ENCODE results near the gene ATP6V1E1. TPM values are rescaled to one million over a fixed set of nuclear protein-coding genes. Genes with fewer than 3 reads are reported as not detected.

Gene ATP6V1E1
- total and polyA plus RNA-seq, 11 donors = 126 to 333 (median 222) TPM

DNA sequence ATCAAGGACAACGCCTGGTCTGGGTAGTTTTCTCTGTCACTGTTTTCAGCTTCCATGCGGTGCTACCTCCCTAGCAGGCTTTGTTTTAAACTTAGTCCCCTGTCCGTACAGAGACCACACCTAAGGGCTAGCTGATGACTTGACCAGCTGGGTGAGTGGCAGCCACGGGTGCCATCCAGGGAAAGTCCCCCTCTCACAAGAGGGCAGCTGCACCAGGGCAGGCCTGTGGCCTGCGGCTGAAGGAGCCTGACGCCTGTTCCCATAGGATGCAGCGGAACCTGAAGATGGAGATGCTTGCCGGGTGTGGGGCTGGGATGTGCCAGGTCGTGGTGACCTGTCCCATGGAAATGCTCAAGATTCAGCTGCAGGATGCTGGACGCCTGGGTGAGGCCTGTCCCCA lies 45.4 kb downstream of the ATP6V1E1 start:
- Histone ChIP-seq H3K36me3 (no peaks in the 10 kb centered on the region), H3K9me3 (no peaks in the 10 kb centered on the region), H3K27me3 (no peaks in the 10 kb centered on the region), H3K4me1 (peaks cover 0 to 11% (median 0%) of the 10 kb centered on the region in 12 donors), H3K4me3 (no peak overlapping the region), H3K27ac (no peak overlapping the region)
- no peak for TF ChIP-seq POLR2A (IDR thresholded peaks at IDR 0.05)
- TF ChIP-seq CTCF (IDR thresholded peaks at IDR 0.05) = no peak
- 86 to 94% (median 89%) methylated on average over 5 to 10 of the region's 10 CpGs for WGBS, 4 donors
- DNase-seq (no peak), ATAC-seq (no peak)
- intact Hi-C loops (cut with DNase I) = no loop called here

GRCh38 chr22:17581631-17582030 lies 46.9 kb downstream of the ATP6V1E1 start:
- WGBS, 4 donors = 83 to 91% (median 87%) methylated on average over 9 to 17 of the region's 17 CpGs
- no peak for ATAC-seq
- TF ChIP-seq CTCF (IDR thresholded peaks at IDR 0.05) = no peak
- TF ChIP-seq POLR2A (IDR thresholded peaks at IDR 0.05) = no peak

GRCh38 chr22:17581056-17581455 lies 47.5 kb downstream of the ATP6V1E1 start:
- Histone ChIP-seq H3K4me3 (no peak overlapping the region), H3K4me1 (peaks cover 0 to 10% (median 1%) of the 10 kb centered on the region in 12 donors), H3K27me3 (no peaks in the 10 kb centered on the region), H3K36me3 (no peaks in the 10 kb centered on the region), H3K9me3 (no peaks in the 10 kb centered on the region), H3K27ac (no peak overlapping the region)
- TF ChIP-seq POLR2A (IDR thresholded peaks at IDR 0.05) = no peak
- no peak for TF ChIP-seq CTCF (IDR thresholded peaks at IDR 0.05)
- 80 to 87% (median 82%) methylated on average over 17 to 21 of the region's 21 CpGs for WGBS, 4 donors
- intact Hi-C loops (cut with DNase I) = no loop called here
- ATAC-seq (peak in 1 of 4 donors; percentile 19), DNase-seq (no peak)

More at GRCh38 chr22:17581631-17582030, 46.9 kb downstream of the ATP6V1E1 start:
- H3K4me1 ChIP-seq = peaks cover 0 to 10% (median under 1%) of the 10 kb centered on the region in 12 donors
- no peak for DNase-seq
- H3K9me3 ChIP-seq = no peaks in the 10 kb centered on the region
- no peaks in the 10 kb centered on the region for H3K36me3 ChIP-seq
- H3K27me3 ChIP-seq = no peaks in the 10 kb centered on the region
- no peak overlapping the region for H3K27ac ChIP-seq
- intact Hi-C loops (cut with DNase I) = no loop called here
- no peak overlapping the region for H3K4me3 ChIP-seq

DNA sequence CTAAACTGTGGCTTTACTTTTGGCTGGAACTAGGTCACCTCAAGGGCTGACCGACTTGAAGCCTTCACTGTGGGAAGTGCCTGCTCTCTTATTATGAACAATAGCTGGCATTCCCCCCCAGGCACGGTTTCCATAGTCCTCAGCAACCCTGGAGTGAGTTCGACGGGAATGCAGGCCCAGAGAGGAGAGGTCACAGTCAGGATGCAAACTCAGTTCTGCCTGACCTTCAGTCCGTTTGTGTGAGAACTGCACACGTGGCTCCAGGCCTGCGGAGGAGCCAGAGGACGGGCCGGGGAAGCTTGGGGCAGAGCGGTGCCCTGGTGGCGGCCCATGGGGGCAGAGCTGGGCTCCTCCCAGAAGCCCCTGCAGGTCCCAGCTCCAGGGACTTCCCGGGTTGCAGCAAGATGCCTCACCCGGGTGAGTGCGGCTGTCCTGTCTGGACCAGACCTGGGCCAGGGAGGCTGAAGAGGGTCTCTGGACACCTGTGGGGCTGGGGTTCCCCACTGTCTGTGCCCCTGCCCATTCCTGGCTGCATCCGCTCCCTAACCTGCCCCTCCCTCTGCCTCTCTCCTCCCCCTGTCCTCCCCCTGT lies 48.0 kb downstream of the ATP6V1E1 start:
- H3K27ac ChIP-seq = no peak overlapping the region
- ATAC-seq = peak in 1 of 4 donors; percentile 9
- 51 to 66% (median 62%) methylated on average over 8 to 15 of the region's 15 CpGs for WGBS, 4 donors
- no peak overlapping the region for H3K4me3 ChIP-seq
- H3K27me3 ChIP-seq = no peaks in the 10 kb centered on the region
- no peaks in the 10 kb centered on the region for H3K36me3 ChIP-seq
- no peaks in the 10 kb centered on the region for H3K9me3 ChIP-seq
- DNase-seq = no peak
- H3K4me1 ChIP-seq = peaks cover 0 to 13% (median 1%) of the 10 kb centered on the region in 12 donors
- TF ChIP-seq CTCF (IDR thresholded peaks at IDR 0.05) (no peak), POLR2A (IDR thresholded peaks at IDR 0.05) (no peak)
- intact Hi-C loops (cut with DNase I) = no loop called here

Measured in heart left ventricle (tissue), 16 donors.